SK-N-SH (cell line): ENCODE results near the gene ANKRD11.

Experiments
- NRF1 ChIP-seq: IDR thresholded peaks from 2 replicates; pipeline ENCODE4 v1.6.1; 2012; ENCODE audit warnings: low read depth, mild to moderate bottlenecking, low read length
- RAD21 ChIP-seq: IDR thresholded peaks from 2 replicates; pipeline ENCODE4 v1.6.1; 2012; ENCODE audit warnings: mild to moderate bottlenecking, low read length
- SIN3A ChIP-seq: IDR thresholded peaks from 2 replicates; pipeline ENCODE4 v1.6.1; 2012; ENCODE audit warnings: low read depth, mild to moderate bottlenecking, low read length, moderate library complexity, borderline replicate concordance
- TAF1 ChIP-seq: IDR thresholded peaks from 2 replicates; pipeline ENCODE4 v1.6.1; 2012; ENCODE audit warnings: low read depth, mild to moderate bottlenecking, low read length, moderate library complexity, borderline replicate concordance
- TF ChIP-seq, protein P1 (sequence below): fragments of 200-600 bp; sonication (generic); IDR thresholded peaks from 2 replicates; pipeline ENCODE4 v1.6.1; 2017; ENCODE audit warnings: antibody characterized with exemption, mild to moderate bottlenecking, moderate library complexity
- TF ChIP-seq, protein P2 (sequence below): IDR thresholded peaks from 2 replicates; pipeline ENCODE4 v1.4.0; 2012; ENCODE audit warnings: low read depth

DNA sequence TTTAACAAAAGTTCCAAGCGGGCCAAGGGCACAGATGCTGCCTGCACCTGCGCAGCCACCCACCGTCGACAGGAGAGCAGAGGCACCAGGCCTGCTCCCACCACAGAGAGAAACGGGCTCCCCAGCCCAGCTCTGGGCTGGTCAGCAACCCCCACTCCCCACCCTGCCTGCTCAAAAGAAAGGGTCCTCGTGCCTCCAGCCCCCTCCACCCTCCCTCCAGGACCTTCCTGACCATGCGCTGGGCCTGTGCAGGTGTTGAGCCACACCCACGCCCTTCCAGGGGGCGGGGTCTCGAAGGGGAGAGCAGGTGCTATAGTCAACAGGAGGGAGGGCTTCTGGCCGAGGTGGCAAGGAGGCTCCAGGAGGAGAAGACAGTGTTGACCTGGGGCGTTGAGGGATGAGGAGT, 247.6 kb downstream of the ANKRD11 start:
- TF ChIP-seq, protein P1, sequence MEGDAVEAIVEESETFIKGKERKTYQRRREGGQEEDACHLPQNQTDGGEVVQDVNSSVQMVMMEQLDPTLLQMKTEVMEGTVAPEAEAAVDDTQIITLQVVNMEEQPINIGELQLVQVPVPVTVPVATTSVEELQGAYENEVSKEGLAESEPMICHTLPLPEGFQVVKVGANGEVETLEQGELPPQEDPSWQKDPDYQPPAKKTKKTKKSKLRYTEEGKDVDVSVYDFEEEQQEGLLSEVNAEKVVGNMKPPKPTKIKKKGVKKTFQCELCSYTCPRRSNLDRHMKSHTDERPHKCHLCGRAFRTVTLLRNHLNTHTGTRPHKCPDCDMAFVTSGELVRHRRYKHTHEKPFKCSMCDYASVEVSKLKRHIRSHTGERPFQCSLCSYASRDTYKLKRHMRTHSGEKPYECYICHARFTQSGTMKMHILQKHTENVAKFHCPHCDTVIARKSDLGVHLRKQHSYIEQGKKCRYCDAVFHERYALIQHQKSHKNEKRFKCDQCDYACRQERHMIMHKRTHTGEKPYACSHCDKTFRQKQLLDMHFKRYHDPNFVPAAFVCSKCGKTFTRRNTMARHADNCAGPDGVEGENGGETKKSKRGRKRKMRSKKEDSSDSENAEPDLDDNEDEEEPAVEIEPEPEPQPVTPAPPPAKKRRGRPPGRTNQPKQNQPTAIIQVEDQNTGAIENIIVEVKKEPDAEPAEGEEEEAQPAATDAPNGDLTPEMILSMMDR, result no peak
- TF ChIP-seq TAF1, result no peak
- no peak for TF ChIP-seq SIN3A
- TF ChIP-seq, protein P2, sequence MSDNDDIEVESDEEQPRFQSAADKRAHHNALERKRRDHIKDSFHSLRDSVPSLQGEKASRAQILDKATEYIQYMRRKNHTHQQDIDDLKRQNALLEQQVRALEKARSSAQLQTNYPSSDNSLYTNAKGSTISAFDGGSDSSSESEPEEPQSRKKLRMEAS, result no peak
- no peak for TF ChIP-seq NRF1
- TF ChIP-seq RAD21, result no peak
